Hematopoietic multipotent progenitor cell treated with erythropoietin and hydrocortisone succinate and interleukin-3 and kit ligand, for 8 days (in vitro differentiated cells): ENCODE data around the gene ZNHIT6.
A peak's percentile ranks its signal among the peaks of the same experiment; 100 is the strongest.
"Not testable (repeated sequence)": the region's sequence is repeated elsewhere in the genome, so short reads cannot be mapped to it uniquely, and the experiment has no call there.

Experiments used
- DNase-seq: peaks from one replicate; pipeline ENCODE4 v3.0.0-alpha.2; 2015

Gene ZNHIT6

GRCh38 chr1:85707990-85708828, at the start of gene ZNHIT6:
TSS of gene ZNHIT6 (minus strand) at chr1:85708433. CDS start at chr1:85708284, 149 bp downstream.
- peak; percentile 96 for DNase-seq

- no peak for DNase-seq
Measured at GRCh38 chr1:85756864-85757263, 48.6 kb upstream of the ZNHIT6 start.

- DNase-seq, result no peak
Measured at GRCh38 chr1:85748120-85748519, 39.9 kb upstream of the ZNHIT6 start.

- no peak for DNase-seq
Measured at GRCh38 chr1:85746777-85747176, 38.5 kb upstream of the ZNHIT6 start.

- no peak for DNase-seq
Measured at GRCh38 chr1:85743814-85744213, 35.6 kb upstream of the ZNHIT6 start.

GRCh38 chr1:85734931-85735330, 26.7 kb upstream of the ZNHIT6 start:
- DNase-seq, result no peak

GRCh38 chr1:85718678-85719340, 10.6 kb upstream of the ZNHIT6 start:
- DNase-seq, result no peak

GRCh38 chr1:85714418-85715114, 6.3 kb upstream of the ZNHIT6 start:
- DNase-seq, result not testable (repeated sequence)

- no peak for DNase-seq
Measured at GRCh38 chr1:85708829-85709227, 595 bp upstream of the ZNHIT6 start.

GRCh38 chr1:85707267-85707989, 805 bp downstream of the ZNHIT6 start:
- DNase-seq, result no peak

GRCh38 chr1:85705940-85706339, 2.3 kb downstream of the ZNHIT6 start:
- DNase-seq, result no peak

- no peak for DNase-seq
Measured at GRCh38 chr1:85700422-85700821, 7.8 kb downstream of the ZNHIT6 start.

GRCh38 chr1:85697895-85698294, 10.3 kb downstream of the ZNHIT6 start:
- DNase-seq, result no peak

GRCh38 chr1:85692730-85693314, 15.4 kb downstream of the ZNHIT6 start:
- peak; percentile 41 for DNase-seq

- no peak for DNase-seq
Measured at GRCh38 chr1:85689775-85690404, 18.3 kb downstream of the ZNHIT6 start.

GRCh38 chr1:85683292-85684025, 24.8 kb downstream of the ZNHIT6 start:
- DNase-seq, result no peak

- DNase-seq, result no peak
Measured at GRCh38 chr1:85681087-85681486, 27.1 kb downstream of the ZNHIT6 start.

GRCh38 chr1:85678193-85678592, 30.0 kb downstream of the ZNHIT6 start:
- DNase-seq, result no peak

GRCh38 chr1:85677656-85678055, 30.6 kb downstream of the ZNHIT6 start:
- DNase-seq, result no peak

- no peak for DNase-seq
Measured at GRCh38 chr1:85672031-85672660, 36.1 kb downstream of the ZNHIT6 start.

- no peak for DNase-seq
Measured at GRCh38 chr1:85665932-85666331, 42.3 kb downstream of the ZNHIT6 start.
